PFSK-1 (cell line): ENCODE results near the gene LRMDA.

Source experiments
- POLR2AphosphoS5 ChIP-seq: IDR thresholded peaks from 2 replicates; pipeline ENCODE4 v1.6.1; 2012; ENCODE audit warnings: low read depth, mild to moderate bottlenecking, control low read depth, low read length, moderate library complexity
- REST ChIP-seq, 2 experiments: IDR thresholded peaks; 2 replicates each; pipeline versions ENCODE4 v1.6.1 to v1.8.0; 2011 to 2012; ENCODE audit warnings: low read depth in 2 of 2, low read length in 2 of 2, control low read depth in 1 of 2, inconsistent platforms in 1 of 2, mild to moderate bottlenecking in 1 of 2, moderate library complexity in 1 of 2; ENCODE audit not compliant: insufficient read depth in 1 of 2
- SIN3A ChIP-seq: IDR thresholded peaks from 2 replicates; pipeline ENCODE4 v1.6.1; 2012; ENCODE audit warnings: mild to moderate bottlenecking, low read length, moderate library complexity, borderline replicate concordance; ENCODE audit not compliant: insufficient read depth
- TAF1 ChIP-seq: IDR thresholded peaks from 2 replicates; pipeline ENCODE4 v1.6.1; 2012; ENCODE audit warnings: low read length, control low read depth, borderline replicate concordance; ENCODE audit not compliant: insufficient read depth

- TF ChIP-seq POLR2AphosphoS5: no peak
- no peak for TF ChIP-seq REST (IDR thresholded peaks at IDR 0.05; ENCODE audit: insufficient read depth in 1 of 2, low read depth in 2 of 2, low read length in 2 of 2)
- no peak for TF ChIP-seq TAF1
- no peak for TF ChIP-seq SIN3A
Measured at GRCh38 chr10:75483188-75483587, 51.8 kb downstream of the LRMDA start.
